Thyroid gland (tissue), 4 donors: Measurements from ENCODE around the gene MTHFSD. TPM values are rescaled to one million over a fixed set of nuclear protein-coding genes. Genes with fewer than 3 reads are reported as not detected.

Experiments
- DNase-seq, 2 donors: peaks; one replicate each; pipeline ENCODE4 v3.0.0-alpha.2; 2019
- H3K27ac ChIP-seq, 3 donors: fragments of 200-600 bp; sonication (generic); 1 replicate in 2 of 3; 2 replicates in 1 of 3; pipeline ENCODE4 v1.5.1; 2016 to 2019; ENCODE audit warnings: mild to moderate bottlenecking in 1 of 3, moderate library complexity in 1 of 3
- H3K27me3 ChIP-seq: fragments of 200-600 bp; sonication (generic); one replicate; pipeline ENCODE4 v1.5.1; 2019
- H3K36me3 ChIP-seq, 2 donors: fragments of 200-600 bp; sonication (generic); one replicate each; pipeline ENCODE4 v1.5.1; 2016 to 2019
- H3K4me1 ChIP-seq, 2 donors: fragments of 200-600 bp; sonication (generic); one replicate each; pipeline ENCODE4 v1.5.1; 2017 to 2019
- H3K4me3 ChIP-seq, 3 donors: fragments of 200-600 bp; sonication (generic); replicated peaks in 1 of 3; 1 replicate in 2 of 3; 2 replicates in 1 of 3; pipeline ENCODE4 v1.5.1; 2016; ENCODE audit warnings: mild to moderate bottlenecking in 1 of 3
- H3K9me3 ChIP-seq: fragments of 200-600 bp; sonication (generic); one replicate; pipeline ENCODE4 v1.5.1; 2017
- POLR2A ChIP-seq, 2 donors: fragments of 450-650 bp; IDR thresholded peaks; one replicate each; pipeline ENCODE4 v1.6.1; 2017; ENCODE audit warnings: antibody characterized with exemption in 2 of 2, mild to moderate bottlenecking in 2 of 2, moderate library complexity in 1 of 2
- WGBS, 2 donors: methylation state at CpG; one replicate each; pipeline ENCODE4 v1.1.5; 2017; 5-methylcytosine and 5-hydroxymethylcytosine counted together
- intact Hi-C: fragments of 100-400 bp; cut with DNase I; formaldehyde crosslinking; loops from one replicate; pipeline ENCODE4 v1.15.1; 2023
- total RNA-seq, 4 donors: library from RNA; depleted of rRNA; stranded (reverse); fragments of >200 nt; gene quantifications; one replicate each; pipeline ENCODE4 v1.2.3, GENCODE V29; 2016
- TF ChIP-seq, protein P1 (sequence below), 6 experiments: fragments of 200-600 bp in 3 of 6; fragments of 450-650 bp in 3 of 6; sonication (generic) in 3 of 6; IDR thresholded peaks; one replicate each; pipeline ENCODE4 v1.5.1; 2016 to 2019; ENCODE audit warnings: antibody characterized with exemption in 6 of 6, mild to moderate bottlenecking in 2 of 6, inconsistent platforms in 1 of 6, moderate library complexity in 1 of 6

MTHFSD gene
- total RNA-seq, 4 donors from 2014 or later: 21.2 to 27.4 (median 25.2) TPM

DNA sequence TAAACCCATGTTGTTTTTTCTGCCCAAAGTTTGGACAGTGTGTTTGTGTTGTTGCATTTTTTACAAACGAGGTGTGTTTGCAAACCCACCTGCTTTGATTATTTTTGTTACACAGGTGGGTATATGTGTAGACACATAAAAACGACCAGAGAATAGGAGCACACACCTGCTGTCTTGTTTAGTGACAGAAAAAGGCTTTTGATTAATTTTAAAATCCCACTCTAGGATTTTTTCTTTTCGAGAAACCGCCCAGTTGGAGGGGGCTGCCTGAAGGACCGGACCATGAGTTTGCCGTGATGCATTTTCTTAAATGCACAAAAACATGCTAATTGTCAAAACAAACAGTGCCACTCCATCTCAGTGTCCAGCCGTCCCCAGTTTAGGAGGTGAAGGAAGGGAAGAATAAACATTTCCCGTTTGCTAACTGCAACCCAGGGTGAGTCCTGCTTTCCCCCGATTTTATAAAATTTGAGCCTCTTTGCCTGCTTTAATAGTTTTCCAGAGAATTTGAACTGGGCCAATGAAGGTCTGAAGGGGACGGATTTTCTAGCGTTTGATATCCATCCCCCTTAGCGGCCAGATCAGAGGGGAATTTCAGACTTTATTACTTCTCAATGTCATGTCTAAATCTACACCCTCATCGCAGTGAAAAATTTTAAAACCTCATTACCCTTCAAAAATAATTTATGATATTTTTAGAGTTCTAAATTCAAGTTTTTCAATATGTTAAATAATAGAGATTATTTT, 14.8 kb upstream of the MTHFSD start:
- no peak overlapping the region for H3K4me3 ChIP-seq
- H3K36me3 ChIP-seq: no peaks in the 10 kb centered on the region
- TF ChIP-seq, protein P1, sequence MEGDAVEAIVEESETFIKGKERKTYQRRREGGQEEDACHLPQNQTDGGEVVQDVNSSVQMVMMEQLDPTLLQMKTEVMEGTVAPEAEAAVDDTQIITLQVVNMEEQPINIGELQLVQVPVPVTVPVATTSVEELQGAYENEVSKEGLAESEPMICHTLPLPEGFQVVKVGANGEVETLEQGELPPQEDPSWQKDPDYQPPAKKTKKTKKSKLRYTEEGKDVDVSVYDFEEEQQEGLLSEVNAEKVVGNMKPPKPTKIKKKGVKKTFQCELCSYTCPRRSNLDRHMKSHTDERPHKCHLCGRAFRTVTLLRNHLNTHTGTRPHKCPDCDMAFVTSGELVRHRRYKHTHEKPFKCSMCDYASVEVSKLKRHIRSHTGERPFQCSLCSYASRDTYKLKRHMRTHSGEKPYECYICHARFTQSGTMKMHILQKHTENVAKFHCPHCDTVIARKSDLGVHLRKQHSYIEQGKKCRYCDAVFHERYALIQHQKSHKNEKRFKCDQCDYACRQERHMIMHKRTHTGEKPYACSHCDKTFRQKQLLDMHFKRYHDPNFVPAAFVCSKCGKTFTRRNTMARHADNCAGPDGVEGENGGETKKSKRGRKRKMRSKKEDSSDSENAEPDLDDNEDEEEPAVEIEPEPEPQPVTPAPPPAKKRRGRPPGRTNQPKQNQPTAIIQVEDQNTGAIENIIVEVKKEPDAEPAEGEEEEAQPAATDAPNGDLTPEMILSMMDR (IDR thresholded peaks at IDR 0.05): no peak
- no peak for TF ChIP-seq POLR2A (IDR thresholded peaks at IDR 0.05)
- intact Hi-C loops: loop anchor here (5.0 kb wide), 1 partner anchor 487 kb away; no protein-coding TSS in a partner anchor
- H3K27me3 ChIP-seq: peaks cover 30% of the 10 kb centered on the region
- H3K27ac ChIP-seq: no peak overlapping the region
- WGBS, 2 donors: 28 to 44% methylated on average over 13 of the region's 13 CpGs
- H3K4me1 ChIP-seq: peaks cover 7 to 10% of the 10 kb centered on the region in 2 donors
- no peak for DNase-seq
- H3K9me3 ChIP-seq: no peaks in the 10 kb centered on the region

DNA sequence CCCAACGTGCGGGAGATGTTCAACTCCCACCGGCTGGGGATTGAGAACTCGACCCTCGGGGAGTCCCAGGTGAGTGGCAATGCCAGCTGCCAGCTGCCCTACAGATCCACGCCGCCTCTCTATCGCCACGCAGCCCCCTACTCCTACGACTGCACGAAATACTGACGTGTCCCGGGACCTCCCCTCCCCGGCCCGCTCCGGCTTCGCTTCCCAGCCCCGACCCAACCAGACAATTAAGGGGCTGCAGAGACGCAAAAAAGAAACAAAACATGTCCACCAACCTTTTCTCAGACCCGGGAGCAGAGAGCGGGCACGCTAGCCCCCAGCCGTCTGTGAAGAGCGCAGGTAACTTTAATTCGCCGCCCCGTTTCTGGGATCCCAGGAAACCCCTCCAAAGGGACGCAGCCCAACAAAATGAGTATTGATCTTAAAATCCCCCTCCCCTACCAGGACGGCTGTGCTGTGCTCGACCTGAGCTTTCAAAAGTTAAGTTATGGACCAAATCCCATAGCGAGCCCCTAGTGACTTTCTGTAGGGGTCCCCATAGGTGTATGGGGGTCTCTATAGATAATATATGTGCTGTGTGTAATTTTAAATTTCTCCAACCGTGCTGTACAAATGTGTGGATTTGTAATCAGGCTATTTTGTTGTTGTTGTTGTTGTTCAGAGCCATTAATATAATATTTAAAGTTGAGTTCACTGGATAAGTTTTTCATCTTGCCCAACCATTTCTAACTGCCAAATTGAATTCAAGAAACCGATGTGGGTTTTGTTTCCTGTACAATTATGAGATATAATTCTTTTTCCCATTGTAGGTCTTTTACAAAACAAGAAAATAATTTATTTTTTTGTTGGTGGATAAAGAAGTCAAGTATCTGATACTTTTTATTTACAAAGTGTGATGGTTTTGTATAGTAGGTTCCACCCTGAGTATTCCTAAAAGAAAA, 13.9 kb upstream of the MTHFSD start:
- WGBS, 2 donors: 9 to 17% methylated on average over 28 to 32 of the region's 33 CpGs
- TF ChIP-seq, protein P1 (IDR thresholded peaks at IDR 0.05): no peak
- no peak for TF ChIP-seq POLR2A (IDR thresholded peaks at IDR 0.05)
- Histone ChIP-seq H3K4me3 (peak overlapping the region in 1 of 3 donors; percentile 31), H3K27ac (peak overlapping the region in 1 of 3 donors; percentile 10), H3K9me3 (no peaks in the 10 kb centered on the region), H3K27me3 (peaks cover 30% of the 10 kb centered on the region), H3K36me3 (no peaks in the 10 kb centered on the region), H3K4me1 (peaks cover 10 to 13% of the 10 kb centered on the region in 2 donors)
- DNase-seq: no peak
- intact Hi-C loops: loop anchor here (5.0 kb wide), 1 partner anchor 488 kb away; no protein-coding TSS in a partner anchor

DNA sequence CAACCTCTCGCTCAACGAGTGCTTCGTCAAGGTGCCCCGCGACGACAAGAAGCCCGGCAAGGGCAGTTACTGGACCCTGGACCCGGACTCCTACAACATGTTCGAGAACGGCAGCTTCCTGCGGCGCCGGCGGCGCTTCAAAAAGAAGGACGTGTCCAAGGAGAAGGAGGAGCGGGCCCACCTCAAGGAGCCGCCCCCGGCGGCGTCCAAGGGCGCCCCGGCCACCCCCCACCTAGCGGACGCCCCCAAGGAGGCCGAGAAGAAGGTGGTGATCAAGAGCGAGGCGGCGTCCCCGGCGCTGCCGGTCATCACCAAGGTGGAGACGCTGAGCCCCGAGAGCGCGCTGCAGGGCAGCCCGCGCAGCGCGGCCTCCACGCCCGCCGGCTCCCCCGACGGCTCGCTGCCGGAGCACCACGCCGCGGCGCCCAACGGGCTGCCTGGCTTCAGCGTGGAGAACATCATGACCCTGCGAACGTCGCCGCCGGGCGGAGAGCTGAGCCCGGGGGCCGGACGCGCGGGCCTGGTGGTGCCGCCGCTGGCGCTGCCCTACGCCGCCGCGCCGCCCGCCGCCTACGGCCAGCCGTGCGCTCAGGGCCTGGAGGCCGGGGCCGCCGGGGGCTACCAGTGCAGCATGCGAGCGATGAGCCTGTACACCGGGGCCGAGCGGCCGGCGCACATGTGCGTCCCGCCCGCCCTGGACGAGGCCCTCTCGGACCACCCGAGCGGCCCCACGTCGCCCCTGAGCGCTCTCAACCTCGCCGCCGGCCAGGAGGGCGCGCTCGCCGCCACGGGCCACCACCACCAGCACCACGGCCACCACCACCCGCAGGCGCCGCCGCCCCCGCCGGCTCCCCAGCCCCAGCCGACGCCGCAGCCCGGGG, 12.9 kb upstream of the MTHFSD start:
- intact Hi-C loops: loop anchor here (5.0 kb wide), 1 partner anchor 489 kb away; no protein-coding TSS in a partner anchor

DNA sequence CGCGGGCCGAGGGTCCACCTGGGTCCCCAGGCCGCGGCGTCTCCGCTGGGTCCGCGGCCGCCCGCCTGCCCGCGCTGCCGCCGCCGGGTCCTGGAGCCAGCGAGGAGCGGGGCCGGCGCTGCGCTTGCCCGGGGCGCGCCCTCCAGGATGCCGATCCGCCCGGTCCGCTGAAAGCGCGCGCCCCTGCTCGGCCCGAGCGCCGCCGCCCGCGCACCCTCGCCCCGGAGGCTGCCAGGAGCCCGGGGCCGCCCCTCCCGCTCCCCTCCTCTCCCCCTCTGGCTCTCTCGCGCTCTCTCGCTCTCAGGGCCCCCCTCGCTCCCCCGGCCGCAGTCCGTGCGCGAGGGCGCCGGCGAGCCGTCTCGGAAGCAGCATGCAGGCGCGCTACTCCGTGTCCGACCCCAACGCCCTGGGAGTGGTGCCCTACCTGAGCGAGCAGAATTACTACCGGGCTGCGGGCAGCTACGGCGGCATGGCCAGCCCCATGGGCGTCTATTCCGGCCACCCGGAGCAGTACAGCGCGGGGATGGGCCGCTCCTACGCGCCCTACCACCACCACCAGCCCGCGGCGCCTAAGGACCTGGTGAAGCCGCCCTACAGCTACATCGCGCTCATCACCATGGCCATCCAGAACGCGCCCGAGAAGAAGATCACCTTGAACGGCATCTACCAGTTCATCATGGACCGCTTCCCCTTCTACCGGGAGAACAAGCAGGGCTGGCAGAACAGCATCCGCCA, 12.1 kb upstream of the MTHFSD start:
- H3K4me1 ChIP-seq: peaks cover 11 to 21% of the 10 kb centered on the region in 2 donors
- DNase-seq: no peak
- WGBS, 2 donors: 0 to 1% methylated on average over 3 to 25 of the region's 88 CpGs

More for the DNA sequence above, 12.9 kb upstream of the MTHFSD start:
- Histone ChIP-seq H3K4me1 (peaks cover 11 to 21% of the 10 kb centered on the region in 2 donors), H3K9me3 (no peaks in the 10 kb centered on the region), H3K27me3 (peaks cover 30% of the 10 kb centered on the region), H3K27ac (peak overlapping the region in 2 of 3 donors; percentile 71), H3K36me3 (no peaks in the 10 kb centered on the region), H3K4me3 (peak overlapping the region in 1 of 3 donors; percentile 31)
- DNase-seq: no peak
- TF ChIP-seq, protein P1 (IDR thresholded peaks at IDR 0.05): no peak
- no peak for TF ChIP-seq POLR2A (IDR thresholded peaks at IDR 0.05)
- WGBS, 2 donors: 1% methylated on average over 10 to 14 of the region's 116 CpGs

More for the DNA sequence above, 12.1 kb upstream of the MTHFSD start:
- Histone ChIP-seq H3K36me3 (no peaks in the 10 kb centered on the region), H3K9me3 (no peaks in the 10 kb centered on the region), H3K27me3 (peaks cover 30% of the 10 kb centered on the region), H3K27ac (peak overlapping the region; percentile 29 to 71 (median 71)), H3K4me3 (peak overlapping the region in 1 of 3 donors; percentile 31)
- intact Hi-C loops: loop anchor here (5.0 kb wide), 1 partner anchor 490 kb away; no protein-coding TSS in a partner anchor
- TF ChIP-seq, protein P1 (IDR thresholded peaks at IDR 0.05): no peak
- no peak for TF ChIP-seq POLR2A (IDR thresholded peaks at IDR 0.05)
